Right lobe of liver (tissue), 6 donors: Measurements from ENCODE around the gene KLK3. TPM values are rescaled to one million over a fixed set of nuclear protein-coding genes. Genes with fewer than 3 reads are reported as not detected.

Experiments used
- ATAC-seq, 4 donors: fragments of 200-7000 bp; cut with Tn5 transposase; one replicate each; pipeline ENCODE4 v1.9.1; 2020; ENCODE audit warnings: mild to moderate bottlenecking in 4 of 4, moderate library complexity in 4 of 4
- DNase-seq, 3 donors: peaks; one replicate each; pipeline ENCODE4 v3.0.0-alpha.2; 2020
- H3K27ac ChIP-seq, 3 donors: fragments of 200-600 bp; one replicate each; pipeline ENCODE4 v1.8.0; 2022
- H3K27me3 ChIP-seq, 2 donors: fragments of 200-600 bp; one replicate each; pipeline ENCODE4 v1.8.0; 2022
- H3K36me3 ChIP-seq, 4 donors: fragments of 200-600 bp; sonication (generic) in 1 of 4; one replicate each; pipeline versions ENCODE4 v1.5.1 to v1.8.0; 2017 to 2022; ENCODE audit warnings: control low read depth in 1 of 4
- H3K4me1 ChIP-seq, 4 donors: fragments of 200-600 bp; sonication (generic) in 1 of 4; one replicate each; pipeline versions ENCODE4 v1.5.1 to v1.8.0; 2017 to 2022; ENCODE audit warnings: control low read depth in 1 of 4
- H3K4me3 ChIP-seq, 3 donors: fragments of 200-600 bp; one replicate each; pipeline ENCODE4 v1.8.0; 2022
- H3K9me3 ChIP-seq, 4 donors: fragments of 200-600 bp; sonication (generic) in 1 of 4; one replicate each; pipeline versions ENCODE4 v1.5.1 to v1.8.0; 2017 to 2022; ENCODE audit warnings: control low read depth in 1 of 4
- POLR2A ChIP-seq: fragments of 450-650 bp; IDR thresholded peaks from one replicate; pipeline ENCODE4 v1.6.1; 2017; ENCODE audit warnings: antibody characterized with exemption, mild to moderate bottlenecking
- WGBS: methylation state at CpG from one replicate; pipeline ENCODE4 v1.1.6; 2018; ENCODE audit warnings: low coverage, low lambda C conversion rate; ENCODE audit not compliant: insufficient coverage; ENCODE audit errors: missing lambda C conversion rate; 5-methylcytosine and 5-hydroxymethylcytosine counted together
- intact Hi-C, 2 donors: fragments of 100-400 bp; cut with DNase I; formaldehyde crosslinking; loops; one replicate each; pipeline versions ENCODE4 v1.11.2 to v1.14.1; 2022
- total RNA-seq, 6 experiments: library from RNA; depleted of rRNA in 2 of 6; stranded (reverse); fragments of >200 nt in 2 of 6; fragmentation: NEBNext Ultra II Directional in 3 of 6; extraction: Animal tissue kit (Norgen Biotek cat#: 25700) in 3 of 6; gene quantifications; one replicate each; pipeline versions ENCODE4 v1.1.0 to v1.2.4, GENCODE V29; 2016 to 2023
- TF ChIP-seq, protein P1 (sequence below), 4 donors: fragments of 200-600 bp in 3 of 4; fragments of 450-650 bp in 1 of 4; IDR thresholded peaks; one replicate each; pipeline versions ENCODE4 v1.5.1 to v1.8.0; 2016 to 2022; ENCODE audit warnings: antibody characterized with exemption in 4 of 4, mild to moderate bottlenecking in 2 of 4
- donor health status: DM: no; HTN: yes; CAD: no.
- donor health status: DM: no; HTN: no; CAD: no.
- donor health status: DM: no; HTN: no; CAD: no.
- donor health status: DM: no; HTN: yes; CAD: no.
- donor health status: DM: no; HTN: yes; CAD: no.

The KLK3 gene
- total RNA-seq, 6 experiments from 2014 or later = not detected

DNA sequence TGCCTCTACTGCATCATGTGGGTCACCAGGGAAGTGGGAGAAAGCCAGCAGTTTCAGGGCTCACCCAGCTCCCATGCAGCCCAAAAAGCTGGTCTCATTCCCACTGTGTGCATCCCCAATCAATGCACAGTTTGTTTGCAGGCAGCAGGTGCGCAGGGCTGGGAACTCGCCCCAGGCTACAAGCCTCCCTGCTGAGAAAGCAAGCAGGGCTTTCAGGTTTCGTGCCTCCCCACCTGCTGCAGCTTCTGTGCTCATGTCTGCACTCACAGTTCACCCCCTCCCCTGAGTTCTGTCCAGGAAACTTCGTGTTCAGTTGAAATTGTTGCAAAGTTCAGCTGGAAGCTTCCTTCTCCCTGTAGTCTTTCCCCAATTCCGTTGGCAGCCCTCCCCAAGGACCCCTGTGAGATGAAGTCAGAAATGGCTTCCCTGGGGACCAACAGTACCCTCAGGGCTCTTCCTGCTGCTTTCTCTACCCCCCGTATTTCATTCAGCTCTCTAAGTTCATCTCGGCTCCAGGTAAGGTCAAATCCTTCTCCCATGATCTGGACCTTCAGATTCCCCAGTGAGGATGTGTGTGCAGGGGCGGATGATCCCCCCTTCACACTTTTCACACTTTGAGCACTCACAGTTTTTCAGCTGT lies 10.3 kb upstream of the KLK3 start:
- Histone ChIP-seq H3K9me3 (no peaks in the 10 kb centered on the region), H3K27me3 (no peaks in the 10 kb centered on the region), H3K4me1 (no peaks in the 10 kb centered on the region), H3K27ac (no peak overlapping the region), H3K36me3 (no peaks in the 10 kb centered on the region), H3K4me3 (no peak overlapping the region)
- ATAC-seq = no peak
- no peak for TF ChIP-seq POLR2A
- TF ChIP-seq, protein P1, sequence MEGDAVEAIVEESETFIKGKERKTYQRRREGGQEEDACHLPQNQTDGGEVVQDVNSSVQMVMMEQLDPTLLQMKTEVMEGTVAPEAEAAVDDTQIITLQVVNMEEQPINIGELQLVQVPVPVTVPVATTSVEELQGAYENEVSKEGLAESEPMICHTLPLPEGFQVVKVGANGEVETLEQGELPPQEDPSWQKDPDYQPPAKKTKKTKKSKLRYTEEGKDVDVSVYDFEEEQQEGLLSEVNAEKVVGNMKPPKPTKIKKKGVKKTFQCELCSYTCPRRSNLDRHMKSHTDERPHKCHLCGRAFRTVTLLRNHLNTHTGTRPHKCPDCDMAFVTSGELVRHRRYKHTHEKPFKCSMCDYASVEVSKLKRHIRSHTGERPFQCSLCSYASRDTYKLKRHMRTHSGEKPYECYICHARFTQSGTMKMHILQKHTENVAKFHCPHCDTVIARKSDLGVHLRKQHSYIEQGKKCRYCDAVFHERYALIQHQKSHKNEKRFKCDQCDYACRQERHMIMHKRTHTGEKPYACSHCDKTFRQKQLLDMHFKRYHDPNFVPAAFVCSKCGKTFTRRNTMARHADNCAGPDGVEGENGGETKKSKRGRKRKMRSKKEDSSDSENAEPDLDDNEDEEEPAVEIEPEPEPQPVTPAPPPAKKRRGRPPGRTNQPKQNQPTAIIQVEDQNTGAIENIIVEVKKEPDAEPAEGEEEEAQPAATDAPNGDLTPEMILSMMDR (IDR thresholded peaks at IDR 0.05) = no peak
- no peak for DNase-seq
- intact Hi-C loops = no loop called here
- WGBS = 32% methylated on average over 3 of the region's 8 CpGs

DNA sequence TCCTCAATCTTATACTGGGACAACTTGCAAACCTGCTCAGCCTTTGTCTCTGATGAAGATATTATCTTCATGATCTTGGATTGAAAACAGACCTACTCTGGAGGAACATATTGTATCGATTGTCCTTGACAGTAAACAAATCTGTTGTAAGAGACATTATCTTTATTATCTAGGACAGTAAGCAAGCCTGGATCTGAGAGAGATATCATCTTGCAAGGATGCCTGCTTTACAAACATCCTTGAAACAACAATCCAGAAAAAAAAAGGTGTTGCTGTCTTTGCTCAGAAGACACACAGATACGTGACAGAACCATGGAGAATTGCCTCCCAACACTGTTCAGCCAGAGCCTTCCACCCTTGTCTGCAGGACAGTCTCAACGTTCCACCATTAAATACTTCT lies 4.0 kb upstream of the KLK3 start:
- Histone ChIP-seq H3K9me3 (no peaks in the 10 kb centered on the region), H3K27ac (no peak overlapping the region), H3K36me3 (no peaks in the 10 kb centered on the region), H3K4me1 (no peaks in the 10 kb centered on the region), H3K4me3 (no peak overlapping the region), H3K27me3 (no peaks in the 10 kb centered on the region)
- no peak for TF ChIP-seq POLR2A
- TF ChIP-seq, protein P1 (IDR thresholded peaks at IDR 0.05) = no peak
- intact Hi-C loops = no loop called here
- 41% methylated on average over 3 of the region's 3 CpGs for WGBS
- no peak for ATAC-seq
- DNase-seq = no peak

DNA sequence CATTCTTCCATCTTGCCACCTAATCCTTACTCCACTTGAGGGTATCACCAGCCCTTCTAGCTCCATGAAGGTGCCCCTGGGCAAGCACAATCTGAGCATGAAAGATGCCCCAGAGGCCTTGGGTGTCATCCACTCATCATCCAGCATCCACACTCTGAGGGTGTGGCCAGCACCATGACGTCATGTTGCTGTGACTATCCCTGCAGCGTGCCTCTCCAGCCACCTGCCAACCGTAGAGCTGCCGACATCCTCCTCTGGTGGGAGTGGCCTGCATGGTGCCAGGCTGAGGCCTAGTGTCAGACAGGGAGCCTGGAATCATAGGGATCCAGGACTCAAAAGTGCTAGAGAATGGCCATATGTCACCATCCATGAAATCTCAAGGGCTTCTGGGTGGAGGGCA lies 3.1 kb upstream of the KLK3 start:
- ATAC-seq = peak in 1 of 4 donors; percentile 10
- Histone ChIP-seq H3K27me3 (no peaks in the 10 kb centered on the region), H3K36me3 (no peaks in the 10 kb centered on the region), H3K4me3 (no peak overlapping the region), H3K4me1 (no peaks in the 10 kb centered on the region), H3K27ac (no peak overlapping the region), H3K9me3 (no peaks in the 10 kb centered on the region)
- TF ChIP-seq, protein P1 (IDR thresholded peaks at IDR 0.05) = no peak
- no peak for TF ChIP-seq POLR2A
- no peak for DNase-seq
- intact Hi-C loops = no loop called here
- WGBS = no CpG with 5 or more reads among the region's 4 CpGs

DNA sequence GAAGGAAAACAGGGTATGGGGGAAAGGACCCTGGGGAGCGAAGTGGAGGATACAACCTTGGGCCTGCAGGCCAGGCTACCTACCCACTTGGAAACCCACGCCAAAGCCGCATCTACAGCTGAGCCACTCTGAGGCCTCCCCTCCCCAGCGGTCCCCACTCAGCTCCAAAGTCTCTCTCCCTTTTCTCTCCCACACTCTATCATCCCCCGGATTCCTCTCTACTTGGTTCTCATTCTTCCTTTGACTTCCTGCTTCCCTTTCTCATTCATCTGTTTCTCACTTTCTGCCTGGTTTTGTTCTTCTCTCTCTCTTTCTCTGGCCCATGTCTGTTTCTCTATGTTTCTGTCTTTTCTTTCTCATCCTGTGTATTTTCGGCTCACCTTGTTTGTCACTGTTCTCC lies 2.7 kb downstream of the KLK3 start:
- ATAC-seq (no peak), DNase-seq (no peak)
- no peak for TF ChIP-seq POLR2A
- 39% methylated on average over 5 of the region's 6 CpGs for WGBS
- Histone ChIP-seq H3K4me3 (no peak overlapping the region), H3K27me3 (no peaks in the 10 kb centered on the region), H3K27ac (no peak overlapping the region), H3K36me3 (no peaks in the 10 kb centered on the region), H3K4me1 (no peaks in the 10 kb centered on the region), H3K9me3 (no peaks in the 10 kb centered on the region)
- intact Hi-C loops = no loop called here

DNA sequence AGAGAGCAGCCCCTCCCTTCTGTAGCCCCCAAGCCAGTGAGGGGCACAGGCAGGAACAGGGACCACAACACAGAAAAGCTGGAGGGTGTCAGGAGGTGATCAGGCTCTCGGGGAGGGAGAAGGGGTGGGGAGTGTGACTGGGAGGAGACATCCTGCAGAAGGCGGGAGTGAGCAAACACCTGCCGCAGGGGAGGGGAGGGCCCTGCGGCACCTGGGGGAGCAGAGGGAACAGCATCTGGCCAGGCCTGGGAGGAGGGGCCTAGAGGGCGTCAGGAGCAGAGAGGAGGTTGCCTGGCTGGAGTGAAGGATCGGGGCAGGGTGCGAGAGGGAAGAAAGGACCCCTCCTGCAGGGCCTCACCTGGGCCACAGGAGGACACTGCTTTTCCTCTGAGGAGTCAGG lies 4.2 kb downstream of the KLK3 start:
- Histone ChIP-seq H3K4me3 (no peak overlapping the region), H3K27ac (no peak overlapping the region), H3K9me3 (no peaks in the 10 kb centered on the region), H3K27me3 (no peaks in the 10 kb centered on the region), H3K36me3 (no peaks in the 10 kb centered on the region), H3K4me1 (no peaks in the 10 kb centered on the region)
- 8% methylated on average over 4 of the region's 7 CpGs for WGBS
- TF ChIP-seq, protein P1 (IDR thresholded peaks at IDR 0.05) = no peak
- no peak for TF ChIP-seq POLR2A
- intact Hi-C loops = no loop called here
- no peak for DNase-seq
- peak in 1 of 4 donors; percentile 8 for ATAC-seq
